ENCODE results near the gene SPARCL1.
"Not testable (repeated sequence)": the region's sequence is repeated elsewhere in the genome, so short reads cannot be mapped to it uniquely, and the experiment has no call there.

DNA sequence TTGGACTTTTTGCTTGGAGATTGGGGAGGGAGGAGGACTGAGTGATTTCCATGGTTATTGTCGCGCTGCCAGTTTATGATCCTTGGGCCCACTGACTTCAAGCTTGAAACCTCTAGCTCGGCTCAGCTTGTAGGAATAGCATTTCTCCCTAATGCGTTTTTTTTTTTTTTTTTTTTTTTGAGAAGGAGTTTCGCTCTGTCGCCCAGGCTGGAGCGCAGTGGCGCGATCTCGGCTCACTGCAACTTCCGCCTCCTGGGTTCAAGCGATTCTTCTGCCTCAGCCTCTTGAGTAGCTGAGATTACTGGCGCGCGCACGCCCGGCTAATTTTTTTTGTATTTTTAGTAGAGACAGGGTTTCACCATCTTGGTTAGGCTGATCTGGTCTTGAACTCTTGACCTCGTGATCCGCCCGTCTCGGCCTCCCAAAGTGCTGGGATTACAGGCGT is 105.1 kb downstream of the SPARCL1 start:
- TF ChIP-seq, protein P1, sequence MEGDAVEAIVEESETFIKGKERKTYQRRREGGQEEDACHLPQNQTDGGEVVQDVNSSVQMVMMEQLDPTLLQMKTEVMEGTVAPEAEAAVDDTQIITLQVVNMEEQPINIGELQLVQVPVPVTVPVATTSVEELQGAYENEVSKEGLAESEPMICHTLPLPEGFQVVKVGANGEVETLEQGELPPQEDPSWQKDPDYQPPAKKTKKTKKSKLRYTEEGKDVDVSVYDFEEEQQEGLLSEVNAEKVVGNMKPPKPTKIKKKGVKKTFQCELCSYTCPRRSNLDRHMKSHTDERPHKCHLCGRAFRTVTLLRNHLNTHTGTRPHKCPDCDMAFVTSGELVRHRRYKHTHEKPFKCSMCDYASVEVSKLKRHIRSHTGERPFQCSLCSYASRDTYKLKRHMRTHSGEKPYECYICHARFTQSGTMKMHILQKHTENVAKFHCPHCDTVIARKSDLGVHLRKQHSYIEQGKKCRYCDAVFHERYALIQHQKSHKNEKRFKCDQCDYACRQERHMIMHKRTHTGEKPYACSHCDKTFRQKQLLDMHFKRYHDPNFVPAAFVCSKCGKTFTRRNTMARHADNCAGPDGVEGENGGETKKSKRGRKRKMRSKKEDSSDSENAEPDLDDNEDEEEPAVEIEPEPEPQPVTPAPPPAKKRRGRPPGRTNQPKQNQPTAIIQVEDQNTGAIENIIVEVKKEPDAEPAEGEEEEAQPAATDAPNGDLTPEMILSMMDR (IDR thresholded peaks at IDR 0.05; ENCODE audit: low read depth, low read length, poor library complexity, severe bottlenecking) = not testable (repeated sequence)
- not testable (repeated sequence) for TF ChIP-seq EZH2phosphoT487 (IDR thresholded peaks at IDR 0.05; ENCODE audit: borderline replicate concordance, low read length)

Data from DOHH2 (cell line).